Stimulated activated CD8-positive, alpha-beta memory T cell treated with anti-CD3 and anti-CD28 coated beads, Interleukin-2, amount 100 ng/mL, for 48 hours (primary cell): Measurements from ENCODE around the gene WDR11.

Experiments
- DNase-seq, 2 donors: peaks; one replicate each; pipeline ENCODE4 v3.0.0-alpha.2; 2020; ENCODE audit warnings: low read depth in 2 of 2

WDR11 gene

DNA sequence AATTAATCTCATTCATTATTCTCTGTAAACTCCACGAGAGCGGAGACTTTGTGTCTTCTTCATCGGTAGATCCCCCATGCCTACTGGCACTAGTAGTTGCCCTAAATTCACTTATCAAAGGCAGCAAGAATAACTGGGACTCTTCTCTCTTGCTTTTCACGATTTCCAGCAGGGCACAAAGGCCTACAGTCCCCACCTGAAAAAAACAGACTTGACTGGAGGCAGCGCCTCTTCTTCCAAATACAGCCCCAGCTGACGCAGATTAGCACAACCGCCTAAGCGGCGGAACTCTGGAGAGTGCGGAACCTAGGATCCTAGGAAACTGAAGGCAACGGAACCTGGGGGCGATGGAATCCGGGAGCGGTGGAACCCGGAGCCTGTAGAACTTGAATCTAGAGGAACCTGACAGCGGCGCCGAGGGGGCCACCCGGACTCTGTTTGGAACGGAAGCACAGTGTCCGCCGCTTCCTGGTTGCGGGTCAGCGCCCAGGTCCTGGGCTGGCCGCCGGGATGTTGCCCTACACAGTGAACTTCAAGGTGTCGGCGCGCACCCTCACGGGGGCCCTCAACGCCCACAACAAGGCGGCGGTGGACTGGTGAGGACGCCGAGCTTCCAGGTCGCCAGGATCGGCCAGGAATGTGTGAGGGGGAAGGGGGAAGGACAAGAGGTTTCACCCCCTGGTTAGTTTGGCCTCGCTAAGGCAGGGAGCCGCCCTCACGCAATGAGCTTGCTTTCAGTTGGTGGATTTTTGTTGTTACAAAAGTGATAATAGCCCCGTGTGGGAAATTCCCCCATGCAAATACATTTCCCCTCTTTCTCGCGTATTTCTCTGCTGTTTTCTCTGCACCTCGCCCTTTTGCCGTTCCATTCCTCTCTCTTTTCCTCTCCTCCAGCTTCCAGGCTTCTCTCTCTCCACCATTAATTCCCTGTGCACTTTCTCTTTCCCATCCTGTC, at the start of gene WDR11:
WDR11 (plus strand) TSS at position 452 of the 955 bp plus-strand sequence; CDS start at position 511, 59 bp downstream.
- peak; percentile 70 for DNase-seq

DNA sequence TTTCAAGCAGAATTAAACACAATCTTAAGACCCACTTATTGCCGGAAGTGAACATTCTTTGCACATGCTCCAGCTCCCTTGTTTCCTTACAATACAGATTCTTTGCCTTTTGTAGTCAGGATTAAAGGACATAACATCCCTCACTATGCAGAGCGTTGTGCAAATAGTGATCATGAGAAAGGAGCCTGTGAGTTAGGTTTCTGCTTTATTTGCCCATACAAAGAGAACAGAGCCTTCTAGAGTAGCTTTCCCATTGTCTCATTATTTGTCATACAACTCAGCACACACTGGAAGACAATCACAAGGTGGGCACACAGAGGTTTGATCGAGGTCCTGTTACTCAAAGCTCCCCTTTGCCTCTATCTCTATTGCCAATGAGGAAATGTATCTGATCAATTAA, 48.2 kb upstream of the WDR11 start:
- DNase-seq: no peak

DNA sequence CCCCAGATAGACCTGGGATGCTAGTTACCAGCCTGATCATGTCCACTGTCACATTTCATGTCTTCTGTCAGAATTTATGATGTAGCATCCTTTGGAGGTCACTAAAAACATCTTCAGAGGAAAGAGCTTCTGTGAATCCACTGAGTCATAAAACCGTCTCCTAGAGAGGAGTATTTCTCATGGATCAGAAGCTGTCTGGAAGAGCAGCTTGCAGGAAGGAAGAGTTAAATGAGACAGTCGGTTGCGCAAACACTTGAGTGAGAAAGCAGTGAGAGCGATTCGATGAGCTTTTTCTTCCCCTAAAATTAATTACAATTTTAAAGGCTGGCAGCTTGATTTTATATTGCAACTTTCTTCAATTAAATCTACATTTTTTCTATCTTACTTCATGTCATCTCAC, 47.2 kb upstream of the WDR11 start:
- no peak for DNase-seq

DNA sequence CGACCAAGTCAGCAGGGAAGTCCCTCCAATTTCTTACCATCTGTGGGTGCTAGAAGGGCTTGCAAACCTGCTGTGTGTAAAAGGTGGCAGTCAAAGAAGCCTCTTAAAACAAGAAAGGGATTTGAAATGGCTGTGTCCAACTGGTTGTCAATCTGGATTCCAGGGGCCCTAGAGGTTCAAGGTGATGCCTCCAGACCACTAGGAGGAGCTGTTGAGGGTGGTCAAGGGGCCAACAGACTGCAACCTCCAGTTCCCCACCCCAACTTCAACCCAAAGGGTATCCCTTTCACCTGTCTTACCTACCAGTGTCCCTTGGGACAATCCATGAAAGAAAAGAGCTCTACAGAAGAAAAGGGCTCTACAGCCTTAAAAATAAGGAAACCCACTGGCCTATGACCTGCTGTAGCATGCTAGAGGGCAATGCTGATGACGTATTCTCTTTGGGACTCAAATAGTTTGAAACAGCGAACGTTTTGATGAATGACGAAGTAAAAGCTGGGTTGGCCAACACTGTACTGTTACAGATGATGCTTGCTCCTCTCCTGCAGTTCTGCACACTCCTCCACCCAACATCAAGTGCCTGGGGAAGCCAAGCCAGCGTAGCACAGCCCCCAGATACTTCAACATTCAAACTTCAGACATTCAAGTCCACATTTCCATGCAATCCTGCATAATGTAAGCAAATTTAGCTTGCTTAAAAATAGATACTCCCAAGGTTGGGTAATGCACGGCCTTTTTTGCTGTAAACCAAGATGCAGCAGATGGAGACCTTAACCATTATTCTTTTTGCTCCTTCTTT, 45.9 kb upstream of the WDR11 start:
- no peak for DNase-seq

GRCh38 chr10:120806081-120806480, 45.1 kb upstream of the WDR11 start:
- DNase-seq: no peak

GRCh38 chr10:120810298-120810697, 40.9 kb upstream of the WDR11 start:
- DNase-seq: no peak

DNA sequence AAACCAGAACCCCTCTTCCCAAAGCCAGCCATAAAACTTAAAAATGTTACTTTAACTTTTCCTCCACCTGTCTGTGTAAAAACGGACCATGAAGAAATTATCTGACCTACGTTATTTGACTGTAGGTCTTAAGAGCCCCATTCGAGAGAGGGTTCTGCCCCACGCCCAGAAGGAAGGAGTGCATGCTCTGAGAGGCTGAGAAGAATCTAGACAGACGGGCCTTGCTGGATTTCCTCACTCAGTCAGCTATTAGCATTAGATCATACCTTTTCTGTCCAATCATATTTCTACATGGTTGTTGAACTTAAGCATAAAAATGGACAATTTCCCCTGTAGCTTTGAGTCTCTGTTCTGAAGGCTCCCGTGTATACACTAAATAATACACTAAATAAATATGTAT, 38.1 kb upstream of the WDR11 start:
- no peak for DNase-seq

DNA sequence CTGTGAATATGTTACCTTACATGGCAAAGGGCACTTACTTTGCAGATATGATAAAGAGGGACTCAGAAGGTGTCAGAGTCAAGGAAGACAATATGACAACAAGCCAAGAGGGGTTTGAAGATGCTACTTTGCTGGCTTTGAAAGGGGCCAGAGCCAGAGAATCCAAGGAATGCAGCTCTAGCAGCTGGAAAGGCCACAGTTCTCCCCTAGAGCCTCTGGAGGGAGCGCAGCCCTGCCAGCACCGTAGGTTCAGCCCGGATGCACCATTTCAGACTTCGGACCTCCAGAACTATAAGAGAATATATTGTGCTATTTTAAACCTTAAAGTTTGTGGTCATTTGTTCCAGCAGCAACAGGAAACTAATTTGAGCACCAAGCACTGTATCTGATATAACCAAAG, 32.9 kb upstream of the WDR11 start:
- DNase-seq: no peak

- no peak for DNase-seq
Observed at GRCh38 chr10:120819366-120819765, 31.8 kb upstream of the WDR11 start.

GRCh38 chr10:120823266-120823665, 27.9 kb upstream of the WDR11 start:
- DNase-seq: no peak

DNA sequence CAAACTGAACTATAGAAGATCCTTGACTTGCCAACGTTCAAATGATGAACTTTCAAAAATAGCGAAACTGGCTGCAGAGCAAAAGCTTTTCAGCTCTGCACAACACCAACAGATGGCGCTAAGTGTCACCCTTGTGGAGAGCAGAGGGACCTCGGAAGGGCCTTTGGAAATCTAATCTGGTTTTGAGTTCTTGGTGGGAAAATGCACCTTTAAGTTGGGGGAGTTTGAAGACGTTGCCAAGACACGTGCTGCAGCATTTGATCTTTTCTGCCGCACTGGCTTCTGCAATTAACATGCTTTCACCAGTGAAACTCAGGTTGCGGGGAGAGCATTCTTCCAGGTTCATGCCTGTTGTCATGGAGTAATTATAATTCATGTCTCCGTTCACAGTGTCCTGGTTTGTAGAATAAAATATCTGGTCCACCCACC, 26.3 kb upstream of the WDR11 start:
- peak in 1 of 2 donors; percentile 0 for DNase-seq

GRCh38 chr10:120825878-120826769, 25.0 kb upstream of the WDR11 start:
- DNase-seq: no peak

DNA sequence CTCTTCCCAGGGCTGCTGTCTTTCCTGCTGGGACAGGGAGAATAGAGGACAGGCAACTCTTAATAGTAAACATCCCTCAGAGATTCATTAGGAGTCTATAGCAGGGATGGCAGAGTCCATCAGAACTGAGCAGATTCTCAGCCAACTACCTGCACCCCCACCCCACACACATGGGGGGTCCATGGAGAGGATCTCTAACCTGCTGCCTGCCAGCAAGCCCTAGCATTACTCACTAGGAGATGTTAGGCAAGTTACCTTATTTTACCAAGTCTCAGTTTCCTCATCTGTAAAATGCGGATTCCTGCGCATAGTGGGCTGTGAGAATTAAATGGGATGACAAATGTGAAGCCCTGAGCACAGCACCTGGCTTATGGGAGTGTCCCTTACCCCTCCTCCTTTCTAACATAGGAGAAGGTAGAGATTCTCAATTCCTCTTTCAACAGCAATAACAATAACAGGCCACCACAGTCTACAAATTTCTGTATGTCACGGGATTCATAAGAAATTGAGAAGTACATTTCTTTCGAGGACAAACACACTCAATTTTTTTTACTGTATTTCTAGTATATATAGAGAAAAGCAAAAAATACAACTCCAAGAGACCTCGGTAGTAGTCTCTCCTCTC, 23.8 kb upstream of the WDR11 start:
- DNase-seq: no peak

DNA sequence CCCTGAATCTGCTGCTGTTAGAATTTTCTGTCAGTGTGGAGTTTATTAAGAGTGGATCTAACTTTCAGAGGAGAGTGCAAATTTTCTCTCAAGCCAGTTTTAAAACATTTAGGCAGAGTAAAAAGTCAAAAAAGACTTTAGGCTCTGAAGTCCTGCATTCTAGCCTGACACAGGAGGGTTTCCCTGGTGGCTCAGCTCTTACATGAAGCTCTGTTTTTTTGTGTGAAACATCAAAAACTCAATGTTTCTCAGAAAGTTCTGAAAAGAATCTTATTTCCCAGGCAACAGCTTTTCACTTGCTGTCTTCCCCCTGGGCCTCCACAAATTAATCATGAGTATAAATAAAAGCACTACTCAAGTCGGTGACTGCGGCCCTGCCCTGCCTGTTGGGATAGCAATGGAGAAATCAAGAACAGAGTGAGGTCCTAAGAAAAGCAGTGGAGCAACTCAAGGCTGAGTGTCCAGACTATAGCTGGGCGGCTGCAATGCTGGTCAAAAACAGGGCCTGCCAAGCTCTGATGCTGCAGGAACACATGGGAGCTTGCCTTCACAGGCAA, 22.3 kb upstream of the WDR11 start:
- no peak for DNase-seq

GRCh38 chr10:120832106-120832505, 19.1 kb upstream of the WDR11 start:
- DNase-seq: no peak

DNA sequence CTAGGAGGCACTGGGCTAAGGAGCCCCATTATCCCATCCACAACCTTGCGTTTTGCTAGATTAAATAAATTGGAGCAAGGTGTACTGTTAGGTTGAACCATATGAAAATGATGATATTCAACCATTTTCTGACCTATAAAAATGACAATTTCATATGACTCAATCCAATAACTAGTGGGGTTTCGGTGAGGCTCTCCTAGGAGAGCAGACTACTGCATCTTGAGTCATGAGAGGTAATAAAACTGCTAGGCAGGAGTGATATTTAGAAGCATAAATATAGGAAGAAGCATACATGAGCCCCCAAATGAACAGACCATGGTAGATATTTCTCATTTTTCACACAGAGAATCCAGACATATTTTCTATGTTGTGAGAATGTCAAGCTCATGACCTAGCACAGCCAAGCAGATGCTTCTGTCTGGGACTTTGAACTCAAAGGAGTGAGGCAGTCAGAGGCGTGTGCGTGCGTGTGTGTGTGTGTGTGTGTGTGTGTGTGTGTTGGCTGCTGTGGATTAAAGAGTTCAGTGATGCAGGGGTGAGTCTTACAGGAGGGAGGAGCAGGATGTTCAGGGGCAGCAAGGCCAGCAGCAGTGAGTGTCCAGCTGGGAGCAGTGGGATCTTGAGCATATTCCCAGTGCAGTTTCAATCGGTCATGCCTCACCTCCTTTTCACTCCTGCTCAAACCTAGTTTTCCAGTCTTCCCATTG, 17.8 kb upstream of the WDR11 start:
- DNase-seq: no peak

GRCh38 chr10:120835603-120836002, 15.6 kb upstream of the WDR11 start:
- DNase-seq: no peak

DNA sequence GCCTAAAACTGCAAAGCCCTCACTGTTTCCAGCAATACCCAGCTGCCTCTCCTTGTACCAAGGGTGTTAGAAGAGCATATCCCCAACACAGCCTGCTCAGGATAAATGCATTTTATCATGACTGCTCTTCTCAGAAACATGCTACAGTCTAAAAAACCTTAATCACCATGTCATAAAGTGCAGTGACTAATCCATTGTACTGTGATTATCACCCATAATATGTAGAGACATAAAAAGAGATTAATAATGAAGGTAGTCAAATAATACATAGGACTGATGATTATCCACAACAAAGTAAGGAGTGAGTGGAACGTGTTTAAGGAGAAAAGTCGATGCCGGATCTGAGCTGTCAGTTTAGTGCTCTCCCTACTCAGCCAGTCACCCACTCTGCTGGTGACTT, 12.2 kb upstream of the WDR11 start:
- no peak for DNase-seq

GRCh38 chr10:120841522-120842189, 9.5 kb upstream of the WDR11 start:
- no peak for DNase-seq

- no peak for DNase-seq
Observed at GRCh38 chr10:120854388-120854787, 3.2 kb downstream of the WDR11 start.
